Stimulated activated CD8-positive, alpha-beta memory T cell treated with anti-CD3 and anti-CD28 coated beads, Interleukin-4, amount 100 ng/mL, for 24 hours (primary cell): ENCODE results near the gene ATP6V1C2.
A peak's percentile ranks its signal among the peaks of the same experiment; 100 is the strongest.
"Not testable (repeated sequence)": the region's sequence is repeated elsewhere in the genome, so short reads cannot be mapped to it uniquely, and the experiment has no call there.

Source experiments
- DNase-seq: peaks from one replicate; pipeline ENCODE4 v3.0.0-alpha.2; 2020; ENCODE audit warnings: low read depth

The ATP6V1C2 gene

GRCh38 chr2:10786240-10786982, 65.0 kb downstream of the ATP6V1C2 start:
- DNase-seq, result no peak

- DNase-seq, result no peak
These were observed 65.9 kb downstream of the ATP6V1C2 start for GRCh38 chr2:10787176-10787968.

- no peak for DNase-seq
These were observed 67.4 kb downstream of the ATP6V1C2 start for GRCh38 chr2:10788855-10789254.

- no peak for DNase-seq
These were observed 69.0 kb downstream of the ATP6V1C2 start for GRCh38 chr2:10790228-10790973.

- no peak for DNase-seq
These were observed 70.7 kb downstream of the ATP6V1C2 start for GRCh38 chr2:10792001-10792634.

GRCh38 chr2:10792660-10793400, 71.4 kb downstream of the ATP6V1C2 start:
- no peak for DNase-seq

- no peak for DNase-seq
These were observed 72.4 kb downstream of the ATP6V1C2 start for GRCh38 chr2:10793816-10794215.

GRCh38 chr2:10794876-10795275, 73.4 kb downstream of the ATP6V1C2 start:
- DNase-seq, result no peak

GRCh38 chr2:10795508-10796046, 74.1 kb downstream of the ATP6V1C2 start:
- DNase-seq, result no peak

- DNase-seq, result no peak
These were observed 75.3 kb downstream of the ATP6V1C2 start for GRCh38 chr2:10796703-10797102.

- DNase-seq, result no peak
These were observed 77.4 kb downstream of the ATP6V1C2 start for GRCh38 chr2:10798783-10799182.

- DNase-seq, result no peak
These were observed 78.7 kb downstream of the ATP6V1C2 start for GRCh38 chr2:10800163-10800562.

- no peak for DNase-seq
These were observed 81.2 kb downstream of the ATP6V1C2 start for GRCh38 chr2:10802657-10803056.

GRCh38 chr2:10805990-10806389, 84.6 kb downstream of the ATP6V1C2 start:
- DNase-seq, result not testable (repeated sequence)

- no peak for DNase-seq
These were observed 85.1 kb downstream of the ATP6V1C2 start for GRCh38 chr2:10806543-10806942.

- no peak for DNase-seq
These were observed 89.1 kb downstream of the ATP6V1C2 start for GRCh38 chr2:10810202-10811161.

- no peak for DNase-seq
These were observed 90.1 kb downstream of the ATP6V1C2 start for GRCh38 chr2:10811517-10811916.

GRCh38 chr2:10812362-10813162, 91.1 kb downstream of the ATP6V1C2 start, which contains the start of gene PDIA6:
PDIA6 (minus strand) TSS chr2:10812785; CDS start chr2:10812696, 89 bp downstream.
- peak; percentile 94 for DNase-seq
